Left colon (tissue), 2 donors: ENCODE data around the gene FYTTD1. TPM values are rescaled to one million over a fixed set of nuclear protein-coding genes. Genes with fewer than 3 reads are reported as not detected.

Experiments used
- ATAC-seq: fragments of 200-7000 bp; cut with Tn5 transposase; one replicate; pipeline ENCODE4 v1.9.1; 2020; ENCODE audit warnings: mild to moderate bottlenecking, moderate library complexity
- DNase-seq, 2 donors: peaks; one replicate each; pipeline ENCODE4 v3.0.0-alpha.2; 2020
- intact Hi-C, 2 donors: fragments of 100-400 bp; cut with DNase I in 1 of 2; cut with micrococcal nuclease in 1 of 2; formaldehyde crosslinking; loops; one replicate each; pipeline versions ENCODE4 v1.11.2 to v1.14.0; 2022; cut with DNase I, micrococcal nuclease
- total RNA-seq, 2 donors: library from RNA; stranded (reverse); fragmentation: NEBNext Ultra II Directional; extraction: Animal tissue kit (Norgen Biotek cat#: 25700); gene quantifications; one replicate each; pipeline ENCODE4 v1.2.1, GENCODE V29; 2021
- donor health status: DM: no; HTN: no; CAD: no.
- donor health status: DM: yes; HTN: yes; CAD: no.

The FYTTD1 gene
- total RNA-seq, 2 donors from 2014 or later = 32.6 to 37.5 TPM

GRCh38 chr3:197784019-197784585, 34.4 kb downstream of the FYTTD1 start:
- DNase-seq = no peak
- intact Hi-C loops = no loop called here
- ATAC-seq = no peak

- ATAC-seq (no peak), DNase-seq (no peak)
- intact Hi-C loops = no loop called here
Observed at GRCh38 chr3:197787412-197787811, 37.7 kb downstream of the FYTTD1 start.

- intact Hi-C loops = no loop called here
- ATAC-seq (no peak), DNase-seq (no peak)
Observed at GRCh38 chr3:197789309-197789708, 39.6 kb downstream of the FYTTD1 start.

- intact Hi-C loops = no loop called here
- no peak for ATAC-seq
- DNase-seq = no peak
Observed at GRCh38 chr3:197790033-197790432, 40.4 kb downstream of the FYTTD1 start.

DNA sequence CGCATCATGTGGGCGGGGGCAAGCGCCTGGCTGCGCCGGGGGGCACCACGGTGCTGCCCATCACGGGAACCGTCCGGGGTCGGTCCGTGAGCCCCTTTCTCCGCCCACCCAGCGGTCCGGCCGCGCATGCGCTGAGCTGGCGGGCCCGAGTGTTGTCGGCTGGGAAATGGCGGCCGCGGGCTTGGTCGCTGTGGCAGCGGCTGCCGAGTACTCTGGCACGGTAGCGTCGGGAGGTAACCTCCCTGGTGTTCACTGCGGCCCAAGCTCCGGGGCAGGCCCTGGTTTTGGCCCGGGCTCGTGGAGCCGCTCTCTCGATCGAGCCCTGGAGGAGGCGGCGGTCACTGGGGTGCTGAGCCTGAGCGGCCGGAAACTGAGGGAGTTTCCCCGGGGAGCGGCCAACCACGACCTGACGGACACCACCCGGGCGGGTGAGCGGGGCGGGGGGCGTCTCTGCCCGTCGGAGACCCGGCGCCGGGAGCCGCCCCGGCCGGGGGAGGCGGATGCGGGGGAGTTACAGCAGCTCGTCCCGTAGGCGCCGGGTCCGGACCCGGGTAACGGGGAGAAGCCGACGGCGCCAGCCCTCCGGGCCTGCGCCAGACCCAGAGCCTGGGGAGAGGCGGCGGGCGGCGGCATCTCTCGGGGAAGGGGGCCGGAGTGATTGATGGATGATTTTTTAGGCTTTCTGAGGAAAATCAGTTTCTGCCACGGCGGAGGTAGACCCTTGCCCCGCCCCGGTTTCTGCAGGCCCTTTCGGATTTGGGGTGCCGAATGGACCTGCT, 41.6 kb downstream of the FYTTD1 start, which contains the start of gene LRCH3:
Gene LRCH3, plus strand, starts transcription at position 142 of the 779 bp plus-strand sequence. Its CDS starts 25 bp downstream, at position 167.
- intact Hi-C loops = no loop called here
- DNase-seq = peak; percentile 63 to 81
- peak; percentile 89 for ATAC-seq

DNA sequence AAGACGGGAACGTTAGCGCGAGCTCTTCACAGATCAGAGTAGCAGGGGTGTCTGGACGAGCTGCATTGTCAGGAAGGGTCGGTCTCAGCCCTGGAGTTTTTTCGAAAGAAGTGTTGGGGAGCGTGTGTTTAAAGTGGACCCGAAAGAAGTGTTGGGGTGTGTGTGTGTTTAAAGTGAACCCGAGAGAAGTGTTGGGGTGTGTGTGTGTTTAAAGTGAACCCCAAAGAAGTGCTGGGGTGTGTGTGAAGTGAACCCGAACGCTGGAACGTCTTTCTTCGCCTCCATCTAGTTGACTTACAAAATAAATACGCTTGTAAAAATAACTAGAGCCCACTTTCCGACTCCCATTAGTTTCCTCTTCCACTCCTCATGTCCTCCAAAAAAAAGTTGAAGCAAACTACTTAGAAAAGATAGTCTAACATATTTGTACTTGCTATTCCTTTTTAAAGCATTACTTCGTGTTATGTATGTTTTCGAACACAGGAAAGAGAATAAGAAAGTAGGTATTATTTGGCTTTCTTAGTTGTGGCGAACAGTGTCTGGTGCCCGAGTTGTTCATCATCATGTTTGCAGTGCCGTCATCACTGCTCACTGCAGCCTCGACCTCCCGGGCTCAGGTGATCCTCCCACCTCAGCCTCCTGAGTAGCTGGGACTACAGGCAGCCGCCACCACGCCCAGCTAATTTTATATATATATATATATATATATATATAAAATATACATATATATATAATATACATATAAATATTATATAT, 42.4 kb downstream of the FYTTD1 start:
- intact Hi-C loops = no loop called here
- no peak for DNase-seq

GRCh38 chr3:197793247-197793646, 43.6 kb downstream of the FYTTD1 start:
- intact Hi-C loops = no loop called here
- ATAC-seq (peak; percentile 55), DNase-seq (no peak)

More for the DNA sequence above, 42.4 kb downstream of the FYTTD1 start:
- ATAC-seq = peak; percentile 42

DNA sequence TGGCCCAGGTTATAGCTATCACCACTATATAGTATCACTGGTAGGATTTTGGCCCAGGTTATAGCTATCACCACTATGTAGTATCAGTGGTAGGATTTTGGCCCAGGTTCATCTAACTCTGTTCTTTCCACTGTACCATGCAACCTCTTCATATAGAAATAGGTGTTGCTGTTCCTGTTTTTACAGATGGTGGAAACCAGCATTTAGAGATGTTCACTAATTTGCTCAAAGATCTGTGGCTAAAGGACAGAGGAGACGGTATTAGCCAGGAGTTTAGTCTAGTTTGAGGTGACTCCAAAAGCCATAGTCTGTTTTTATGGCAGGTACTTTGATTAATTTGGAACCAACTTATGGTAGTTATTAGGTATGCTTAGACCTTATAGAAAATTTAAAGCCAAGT, 44.4 kb downstream of the FYTTD1 start:
- DNase-seq = no peak
- intact Hi-C loops = no loop called here
- ATAC-seq = no peak

DNA sequence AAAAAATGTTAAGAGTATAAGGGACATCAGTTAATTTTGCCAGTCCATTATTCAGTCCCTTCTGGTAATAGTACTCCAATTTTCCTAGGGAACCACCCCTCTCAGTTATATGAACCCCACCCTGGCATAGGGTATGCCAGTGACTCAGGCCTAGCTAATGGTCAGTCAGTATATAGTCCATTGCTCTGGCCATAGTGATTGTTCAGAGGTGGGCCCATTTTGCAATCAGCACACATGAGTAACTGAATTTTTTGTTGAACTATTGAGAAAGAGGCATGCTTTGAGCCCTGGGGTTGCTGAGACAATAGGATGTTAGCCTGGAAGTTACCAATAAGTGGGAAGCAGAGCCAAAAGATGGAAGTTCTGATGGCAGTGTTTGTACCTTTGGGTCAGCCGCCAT, 45.5 kb downstream of the FYTTD1 start:
- no peak for ATAC-seq
- DNase-seq = no peak
- intact Hi-C loops = no loop called here

- DNase-seq = no peak
- intact Hi-C loops = no loop called here
- no peak for ATAC-seq
Observed at GRCh38 chr3:197796087-197796486, 46.4 kb downstream of the FYTTD1 start.

DNA sequence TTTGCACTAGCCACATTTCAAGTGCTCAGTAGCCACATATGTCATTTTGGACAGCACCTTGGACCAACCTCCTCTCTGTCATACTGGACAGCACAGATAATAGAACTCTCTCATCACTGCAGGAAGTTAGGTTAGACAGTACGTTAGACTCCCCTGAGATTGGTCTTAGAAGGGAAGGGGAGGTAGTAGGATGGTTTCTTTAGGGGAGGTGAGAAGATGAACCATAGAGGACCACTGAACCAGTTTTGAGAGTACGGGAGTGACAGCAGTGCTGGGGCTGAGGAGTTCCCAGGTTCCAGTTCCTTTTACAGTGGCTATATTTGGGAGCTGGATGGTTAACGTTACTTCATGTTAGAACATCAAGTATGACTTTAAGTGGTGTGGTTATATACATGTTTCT, 49.2 kb downstream of the FYTTD1 start:
- DNase-seq (no peak), ATAC-seq (no peak)
- intact Hi-C loops = no loop called here

DNA sequence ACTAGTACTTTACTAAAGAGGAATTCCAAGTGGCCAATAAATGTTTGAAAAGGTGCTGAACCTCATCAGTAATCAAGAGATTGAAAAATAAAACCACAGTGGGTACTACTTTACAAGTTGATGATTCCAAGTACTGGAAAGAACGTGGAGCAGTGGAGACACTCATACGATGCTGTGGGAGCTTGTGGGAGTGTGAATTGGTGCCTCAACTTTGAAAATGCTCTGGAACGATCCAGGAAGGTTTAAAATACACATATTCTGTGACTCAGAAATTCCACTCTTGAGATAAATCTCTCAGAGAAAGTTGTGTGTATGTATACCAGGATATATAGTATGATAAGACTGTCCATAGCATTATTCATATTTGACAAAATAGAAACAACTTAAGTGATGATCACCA, 50.7 kb downstream of the FYTTD1 start:
- intact Hi-C loops = no loop called here
- DNase-seq = no peak
- no peak for ATAC-seq

DNA sequence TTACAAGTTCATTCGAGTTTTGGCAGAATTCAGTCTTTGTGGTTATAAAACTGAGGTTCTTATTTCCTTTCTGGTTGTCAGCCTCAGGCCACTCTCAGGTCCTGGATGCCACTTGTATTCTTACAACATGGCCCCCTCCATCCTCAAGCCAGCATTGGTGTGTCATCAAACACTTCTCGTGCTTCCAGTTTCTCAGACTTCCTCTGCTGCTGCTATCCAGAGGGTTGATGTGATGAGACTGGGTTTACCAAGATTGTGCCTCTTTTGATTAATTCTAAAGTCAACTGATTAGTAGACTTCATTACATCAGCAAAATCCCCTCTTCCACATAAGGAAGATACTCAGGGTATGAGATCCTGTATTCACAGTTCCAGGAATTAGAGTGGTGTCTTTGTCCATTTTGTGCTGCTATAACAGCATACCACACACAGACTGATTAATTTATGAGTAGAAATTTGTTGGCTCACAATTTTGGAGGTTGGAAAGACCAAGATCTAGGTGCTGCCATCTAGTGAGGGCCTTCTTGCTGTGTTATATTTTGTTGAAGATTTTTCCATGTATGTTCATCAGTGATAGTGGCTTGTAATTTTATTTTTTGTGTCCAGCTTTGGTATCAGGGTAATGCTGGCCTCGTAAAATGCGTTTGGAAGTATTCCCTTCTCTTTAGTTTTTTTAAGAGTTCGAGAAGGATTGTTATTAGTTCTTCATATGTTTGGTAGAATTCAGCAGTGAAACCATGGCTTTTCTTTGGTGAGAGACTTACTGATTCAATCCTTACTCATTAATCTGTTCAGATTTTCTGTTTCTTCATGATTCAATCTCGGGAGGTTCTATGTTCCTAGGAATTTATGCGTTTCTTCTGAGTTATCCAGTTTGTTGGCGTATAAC, 52.5 kb downstream of the FYTTD1 start:
- ATAC-seq (no peak), DNase-seq (no peak)
- intact Hi-C loops = no loop called here

DNA sequence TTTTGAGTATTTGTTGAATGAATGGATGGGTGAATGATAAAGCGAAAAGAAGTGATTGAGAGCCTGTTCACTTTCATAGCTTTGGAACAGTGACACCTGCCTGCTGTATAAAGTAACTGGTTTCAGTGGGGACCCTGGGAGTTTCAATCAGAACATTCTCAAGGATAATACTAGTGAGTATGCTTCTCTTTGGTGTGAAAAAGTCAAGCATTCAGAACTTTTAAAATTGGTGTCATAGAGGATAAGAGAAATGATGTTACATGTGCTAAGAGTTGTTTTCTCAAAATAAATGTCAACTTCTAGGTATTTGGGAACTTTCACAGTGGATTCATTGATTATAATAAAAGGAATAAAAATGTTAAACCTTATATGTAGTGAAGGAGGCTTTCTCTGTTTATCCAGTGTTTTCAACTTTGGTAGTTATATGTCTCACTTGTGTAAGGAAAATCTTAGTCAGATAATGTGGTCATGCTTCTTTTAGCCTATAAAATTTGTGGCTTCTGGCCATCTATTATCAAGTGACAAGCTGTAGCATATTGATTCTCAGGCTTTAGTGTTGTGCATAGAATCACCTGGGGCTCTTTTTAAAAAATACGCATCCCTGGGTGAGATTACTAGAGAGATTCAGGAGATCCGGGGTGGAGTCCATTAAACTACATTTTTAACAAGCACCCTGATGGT, 53.2 kb downstream of the FYTTD1 start:
- DNase-seq = no peak
- no peak for ATAC-seq
- intact Hi-C loops = no loop called here

GRCh38 chr3:197804511-197804910, 54.8 kb downstream of the FYTTD1 start:
- ATAC-seq (no peak), DNase-seq (no peak)
- intact Hi-C loops = no loop called here

DNA sequence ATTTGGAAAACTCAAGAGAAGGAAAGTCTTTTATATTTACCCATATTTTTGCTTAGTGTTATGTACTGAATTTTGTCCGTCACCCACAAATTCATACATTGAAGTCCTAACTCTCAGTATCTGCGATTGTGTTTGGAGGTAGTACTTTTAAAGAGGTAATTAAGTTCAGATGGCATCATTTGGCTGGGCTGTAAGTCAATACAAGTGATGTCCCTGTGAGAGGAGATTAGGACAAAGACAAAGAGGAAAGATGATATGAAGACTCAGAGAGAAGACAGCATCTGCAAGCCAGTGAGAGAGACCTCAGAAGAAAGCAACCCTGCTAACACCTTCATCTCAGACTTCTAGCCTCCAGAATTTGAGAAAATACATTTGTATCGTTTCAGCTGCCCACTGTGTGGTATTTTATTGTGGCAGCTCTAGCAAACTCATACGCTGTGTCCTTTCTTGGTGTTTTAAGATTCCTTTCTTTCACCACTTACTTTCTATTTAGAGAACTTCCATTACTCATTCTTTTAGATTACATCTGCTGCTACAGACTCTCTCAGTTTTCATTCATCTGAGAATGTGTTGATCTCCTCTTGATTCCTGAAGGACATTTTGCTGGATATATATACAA, 58.4 kb downstream of the FYTTD1 start:
- intact Hi-C loops = no loop called here
- ATAC-seq (no peak), DNase-seq (no peak)

DNA sequence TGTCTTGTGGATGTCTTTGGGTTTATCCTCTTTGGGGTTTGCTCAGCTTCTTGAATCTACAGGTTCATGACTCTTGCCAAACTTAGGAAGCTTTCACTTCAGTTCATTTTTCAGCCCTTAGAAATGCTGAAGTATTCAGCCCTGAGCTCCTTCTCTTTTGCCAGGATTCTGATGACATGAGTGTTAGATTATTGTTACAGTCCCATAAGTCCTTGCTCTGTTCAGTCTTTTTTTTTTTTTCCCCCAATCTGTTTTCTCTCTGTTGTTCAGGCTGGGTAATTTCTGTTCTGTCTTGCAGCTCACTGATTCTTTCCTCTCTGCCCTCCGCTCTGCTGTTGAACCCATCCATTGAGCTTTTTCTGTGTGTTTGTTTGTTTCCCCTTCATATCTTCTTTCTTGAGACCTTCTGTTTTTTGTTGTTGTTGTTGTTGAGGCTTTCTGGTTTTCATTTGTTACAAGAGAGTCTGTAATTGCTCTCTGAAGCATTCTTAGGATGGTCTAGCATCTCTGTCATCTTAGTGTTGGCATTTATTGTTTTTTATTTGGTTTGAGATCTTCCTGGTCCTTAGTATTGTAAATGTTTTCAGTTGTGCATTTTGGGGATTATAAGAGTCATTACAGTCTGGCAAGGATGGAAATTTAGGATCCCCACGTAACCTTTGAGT, 59.8 kb downstream of the FYTTD1 start:
- ATAC-seq = no peak
- intact Hi-C loops = no loop called here

GRCh38 chr3:197810901-197811300, 61.2 kb downstream of the FYTTD1 start:
- no peak for DNase-seq
- intact Hi-C loops = no loop called here
- no peak for ATAC-seq

More for the DNA sequence above, 59.8 kb downstream of the FYTTD1 start:
- DNase-seq = no peak
